ENCODE measurements around the gene COL4A5.

GRCh38 chrX:108696690-108697089 is 257.1 kb downstream of the COL4A5 start:
- TF ChIP-seq RAD21 (IDR thresholded peaks at IDR 0.05; ENCODE audit: low read depth) (no peak), POLR2AphosphoS5 (IDR thresholded peaks at IDR 0.05; ENCODE audit: low read depth, low read length) (no peak), POLR2A (IDR thresholded peaks at IDR 0.05; ENCODE audit: borderline replicate concordance, extremely low read depth, insufficient read depth, insufficient read length) (no peak), CTCF (IDR thresholded peaks at IDR 0.05 in 2 of 3, conservative IDR thresholded peaks at IDR 0.05 in 1 of 3; ENCODE audit: borderline replicate concordance in 1 of 3, insufficient read depth in 1 of 3, low read depth in 2 of 3, low read length in 2 of 3) (no peak), ZBTB33 (IDR thresholded peaks at IDR 0.05; ENCODE audit: extremely low read depth, insufficient replicate concordance, low read length) (no peak), EZH2phosphoT487 (IDR thresholded peaks at IDR 0.05; ENCODE audit: borderline replicate concordance) (no peak), SP1 (IDR thresholded peaks at IDR 0.05; ENCODE audit: low read depth) (no peak), EZH2 (IDR thresholded peaks at IDR 0.05) (no peak)
